SK-N-SH (cell line): ENCODE data around the gene CACNA1D. TPM values are rescaled to one million over a fixed set of nuclear protein-coding genes. Genes with fewer than 3 reads are reported as not detected.

Experiments used
- CTCF ChIA-PET: fragments of 300-600, 350-600 bp; formaldehyde crosslinking; extraction: SDS; loops from one replicate; lab custom pipeline; 2021; lab: Yijun Ruan, JAX
- POLR2A ChIA-PET: fragments of 350-600 bp; sonication (Branson Sonifier 250); formaldehyde crosslinking; extraction: SDS; loops from one replicate; lab custom pipeline; 2020; ENCODE audit warnings: antibody characterized with exemption, inconsistent platforms; lab: Yijun Ruan, JAX
- DNase-seq: peaks from one replicate; pipeline ENCODE4 v3.0.0; 2012
- H2AFZ ChIP-seq: fragments of 200-600 bp; sonication (generic); 2 replicates; pipeline ENCODE4 v1.8.1; 2016; ENCODE audit warnings: antibody characterized with exemption, mild to moderate bottlenecking, low read depth
- H3F3A ChIP-seq: fragments of 200-600 bp; sonication (generic); replicated peaks from 2 replicates; pipeline ENCODE3; 2016; ENCODE audit warnings: antibody characterized with exemption, mild to moderate bottlenecking; ENCODE audit not compliant: insufficient read depth
- H3K27ac ChIP-seq, 2 experiments: fragments of 200-500 bp in 1 of 2; fragments of 200-600 bp in 1 of 2; sonication (Bioruptor generic) in 1 of 2; sonication (generic), shearing (Covaris generic) in 1 of 2; 2 replicates each; pipeline versions ENCODE4 v1.5.1 to v1.6.1; 2014 to 2016; ENCODE audit warnings: low read depth in 2 of 2, inconsistent platforms in 1 of 2, low read length in 1 of 2, mild to moderate bottlenecking in 1 of 2, mixed read lengths in 1 of 2
- H3K27me3 ChIP-seq: fragments of 200-600 bp; sonication (generic), shearing (Covaris generic); 2 replicates; pipeline ENCODE4 v1.6.1; 2016; ENCODE audit warnings: mixed run types; ENCODE audit not compliant: insufficient read depth
- H3K36me3 ChIP-seq, 2 experiments: fragments of 200-500 bp in 1 of 2; fragments of 200-600 bp in 1 of 2; sonication (Bioruptor generic) in 1 of 2; sonication (generic) in 1 of 2; replicated peaks in 1 of 2; 2 replicates each; pipeline versions ENCODE3 to v1.5.1; 2014 to 2016; ENCODE audit warnings: low read length in 1 of 2, mild to moderate bottlenecking in 1 of 2; ENCODE audit not compliant: insufficient read depth in 2 of 2, control insufficient read depth in 1 of 2
- H3K4me1 ChIP-seq, 2 experiments: fragments of 200-500 bp in 1 of 2; fragments of 200-600 bp in 1 of 2; sonication (Bioruptor generic) in 1 of 2; sonication (generic), shearing (Covaris generic) in 1 of 2; 2 replicates each; pipeline versions ENCODE4 v1.5.1 to v1.6.1; 2014 to 2016; ENCODE audit warnings: low read depth in 1 of 2, low read length in 1 of 2, mixed run types in 1 of 2; ENCODE audit not compliant: insufficient read depth in 2 of 2, control insufficient read depth in 1 of 2
- H3K4me2 ChIP-seq: fragments of 200-600 bp; sonication (generic), shearing (Covaris generic); 2 replicates; pipeline ENCODE4 v1.6.1; 2017; ENCODE audit warnings: mixed run types
- H3K4me3 ChIP-seq, 2 experiments: fragments of 200-500 bp in 1 of 2; fragments of 200-600 bp in 1 of 2; sonication (Bioruptor generic) in 1 of 2; sonication (generic), shearing (Covaris generic) in 1 of 2; 2 replicates each; pipeline versions ENCODE4 v1.5.1 to v1.8.1; 2014 to 2016; ENCODE audit warnings: low read depth in 2 of 2, inconsistent platforms in 1 of 2, low read length in 1 of 2, mild to moderate bottlenecking in 1 of 2, mixed read lengths in 1 of 2, moderate library complexity in 1 of 2
- H3K79me2 ChIP-seq: fragments of 200-600 bp; sonication (generic); 2 replicates; pipeline ENCODE4 v1.8.1; 2017; ENCODE audit warnings: mild to moderate bottlenecking; ENCODE audit not compliant: insufficient read depth
- H3K9ac ChIP-seq: fragments of 200-600 bp; sonication (generic); 2 replicates; pipeline ENCODE4 v1.6.1; 2017; ENCODE audit warnings: mixed run types
- H3K9me2 ChIP-seq: fragments of 200-600 bp; sonication (generic); 2 replicates; pipeline ENCODE4 v1.6.1; 2017; ENCODE audit warnings: mixed run types
- H3K9me3 ChIP-seq: fragments of 200-600 bp; sonication (generic); 2 replicates; pipeline ENCODE4 v1.6.1; 2017; ENCODE audit warnings: mixed run types, mild to moderate bottlenecking, moderate library complexity
- H4K20me1 ChIP-seq: fragments of 200-600 bp; sonication (generic); 2 replicates; pipeline ENCODE4 v1.6.1; 2017; ENCODE audit warnings: mild to moderate bottlenecking, mixed run types; ENCODE audit not compliant: insufficient read depth
- ELF1 ChIP-seq: IDR thresholded peaks from 2 replicates; pipeline ENCODE4 v1.4.0; 2012
- EP300 ChIP-seq, 2 experiments: IDR thresholded peaks; 2 replicates each; pipeline versions ENCODE4 v1.4.0 to v1.6.1; 2012; ENCODE audit warnings: borderline replicate concordance in 1 of 2, low read depth in 1 of 2, low read length in 1 of 2
- FOXJ3 ChIP-seq: sonication (generic); formaldehyde crosslinking; IDR thresholded peaks from 2 replicates; pipeline ENCODE4 v1.5.1; 2020; ENCODE audit warnings: mild to moderate bottlenecking, missing genetic modification reagents
- GABPA ChIP-seq: IDR thresholded peaks from 2 replicates; pipeline ENCODE4 v1.4.0; 2012; ENCODE audit warnings: low read depth, mild to moderate bottlenecking
- IRF3 ChIP-seq: fragments of 150-350 bp; IDR thresholded peaks from 2 replicates; pipeline ENCODE4 v1.6.1; 2016; ENCODE audit warnings: mild to moderate bottlenecking, low read depth, low read length
- POLR2AphosphoS5 ChIP-seq: IDR thresholded peaks from 2 replicates; pipeline ENCODE4 v1.6.1; 2012; ENCODE audit warnings: low read depth, low read length
- RAD21 ChIP-seq: IDR thresholded peaks from 2 replicates; pipeline ENCODE4 v1.6.1; 2012; ENCODE audit warnings: mild to moderate bottlenecking, low read length
- SIN3A ChIP-seq: IDR thresholded peaks from 2 replicates; pipeline ENCODE4 v1.6.1; 2012; ENCODE audit warnings: low read depth, mild to moderate bottlenecking, low read length, moderate library complexity, borderline replicate concordance
- USF1 ChIP-seq: IDR thresholded peaks from 2 replicates; pipeline ENCODE4 v1.4.0; 2012; ENCODE audit warnings: low read depth, borderline replicate concordance
- ZBTB33 ChIP-seq: IDR thresholded peaks from 2 replicates; pipeline ENCODE4 v1.4.0; 2012; ENCODE audit warnings: low read depth, borderline replicate concordance
- WGBS: methylation state at CpG from one replicate; pipeline ENCODE4 v1.1.6; 2017; ENCODE audit warnings: low lambda C conversion rate; 5-methylcytosine and 5-hydroxymethylcytosine counted together
- polyA plus RNA-seq, 3 experiments: library from polyadenylated mRNA; depleted of rRNA; stranded (reverse); fragments of >200 nt; gene quantifications; 2 replicates each; pipeline ENCODE4 v1.2.3, GENCODE V29; 2012
- TF ChIP-seq, protein P1 (sequence below): IDR thresholded peaks from 2 replicates; pipeline ENCODE4; 2012

Gene CACNA1D
- polyA plus RNA-seq, 1 of the 3 experiments (the other 2 are of a cell fraction), result 0.12 TPM

- peaks cover 0 to 26% of the 10 kb centered on the region in 2 experiments; a peak in 1 of 4 replicates for H3K4me1 ChIP-seq
- ChIA-PET POLR2A (no interaction called here), CTCF (interaction anchor here (2.1 to 6.3 kb wide), 2 partner anchors 15 to 338 kb away, joined by 9 to 29 read pairs; no protein-coding TSS in a partner anchor)
Measured at GRCh38 chr3:53712817-53713388, 218.5 kb downstream of the CACNA1D start.

GRCh38 chr3:53713626-53714025, 219.2 kb downstream of the CACNA1D start:
- 20% methylated on average over 2 of the region's 2 CpGs for WGBS
- H3K9ac ChIP-seq, result no peak overlapping the region
- no peaks in the 10 kb centered on the region for H4K20me1 ChIP-seq
- H2AFZ ChIP-seq, result no peak overlapping the region
- POLR2A ChIA-PET, result no interaction called here
- H3K4me3 ChIP-seq, result no peak overlapping the region
- H3K4me2 ChIP-seq, result no peak overlapping the region
- peaks cover 3% of the 10 kb centered on the region for H3F3A ChIP-seq
- no peaks in the 10 kb centered on the region; the same call in 1 of the 2 replicates for H3K27me3 ChIP-seq
- TF ChIP-seq IRF3, result no peak
- H3K79me2 ChIP-seq, result no peaks in the 10 kb centered on the region
- peaks cover 0 to 20% of the 10 kb centered on the region in 2 experiments; a peak in 1 of 4 replicates for H3K4me1 ChIP-seq
- no peaks in the 10 kb centered on the region for H3K9me2 ChIP-seq
- CTCF ChIA-PET, result interaction anchor here (0.9 to 6.3 kb wide), 4 partner anchors 16 to 339 kb away, joined by 3 to 29 read pairs (median 6); no protein-coding TSS in a partner anchor
- H3K9me3 ChIP-seq, result no peaks in the 10 kb centered on the region
- DNase-seq, result no peak
- no peak overlapping the region for H3K27ac ChIP-seq
- H3K36me3 ChIP-seq, result no peaks in the 10 kb centered on the region

More at GRCh38 chr3:53712817-53713388, 218.5 kb downstream of the CACNA1D start:
- no peak overlapping the region for H3K4me2 ChIP-seq
- no peak for DNase-seq
- H3K27me3 ChIP-seq, result no peaks in the 10 kb centered on the region; the same call in none of the 2 replicates
- TF ChIP-seq USF1, result no peak
- TF ChIP-seq POLR2AphosphoS5, result no peak
- TF ChIP-seq GABPA, result no peak
- TF ChIP-seq ZBTB33, result no peak
- no peak for TF ChIP-seq SIN3A
- no peak for TF ChIP-seq FOXJ3 (CRISPR knock-in tag)
- no peak for TF ChIP-seq EP300 (IDR thresholded peaks at IDR 0.05; ENCODE audit: borderline replicate concordance in 1 of 2, low read depth in 1 of 2, low read length in 1 of 2)
- TF ChIP-seq ELF1, result no peak
- TF ChIP-seq, protein P1, sequence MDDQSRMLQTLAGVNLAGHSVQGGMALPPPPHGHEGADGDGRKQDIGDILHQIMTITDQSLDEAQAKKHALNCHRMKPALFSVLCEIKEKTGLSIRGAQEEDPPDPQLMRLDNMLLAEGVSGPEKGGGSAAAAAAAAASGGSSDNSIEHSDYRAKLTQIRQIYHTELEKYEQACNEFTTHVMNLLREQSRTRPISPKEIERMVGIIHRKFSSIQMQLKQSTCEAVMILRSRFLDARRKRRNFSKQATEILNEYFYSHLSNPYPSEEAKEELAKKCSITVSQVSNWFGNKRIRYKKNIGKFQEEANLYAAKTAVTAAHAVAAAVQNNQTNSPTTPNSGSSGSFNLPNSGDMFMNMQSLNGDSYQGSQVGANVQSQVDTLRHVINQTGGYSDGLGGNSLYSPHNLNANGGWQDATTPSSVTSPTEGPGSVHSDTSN, result no peak
- no peak for TF ChIP-seq RAD21
- no peak overlapping the region for H2AFZ ChIP-seq
- H3K9me2 ChIP-seq, result no peaks in the 10 kb centered on the region
- no peaks in the 10 kb centered on the region for H4K20me1 ChIP-seq
- peaks cover 3% of the 10 kb centered on the region for H3F3A ChIP-seq
- H3K9ac ChIP-seq, result no peak overlapping the region
- no peak overlapping the region for H3K4me3 ChIP-seq
- H3K79me2 ChIP-seq, result no peaks in the 10 kb centered on the region
- no peaks in the 10 kb centered on the region for H3K9me3 ChIP-seq
- H3K36me3 ChIP-seq, result no peaks in the 10 kb centered on the region
- WGBS, result 44% methylated on average over 2 of the region's 4 CpGs
- no peak overlapping the region for H3K27ac ChIP-seq
